HepG2 (cell line): ENCODE results near the gene PHTF1. TPM values are rescaled to one million over a fixed set of nuclear protein-coding genes. Genes with fewer than 3 reads are reported as not detected.

ENCODE experiments used
- ATAC-seq: fragments of 200-7000 bp; cut with Tn5 transposase; 3 replicates; pipeline ENCODE4 v1.9.1; 2020; ENCODE audit warnings: mild to moderate bottlenecking, moderate library complexity
- BruUV-seq: library from RNA; stranded (reverse); fragments of 400-500 nt; replicated peaks from 2 replicates; lab custom pipeline; 2021; lab: Mats Ljungman, UMichigan
- CTCF ChIA-PET: fragments of 300-600 bp; formaldehyde crosslinking; extraction: SDS; loops from one replicate; lab custom pipeline; 2021; ENCODE audit warnings: low total read pairs, inconsistent platforms, low intra/inter-chr PET ratio; lab: Yijun Ruan, JAX
- POLR2A ChIA-PET: fragments of 350-600 bp; sonication (Branson Sonifier 250); formaldehyde crosslinking; loops from one replicate; lab custom pipeline; 2020; ENCODE audit warnings: antibody characterized with exemption, inconsistent platforms; lab: Yijun Ruan, JAX
- DNase-seq: peaks from one replicate; pipeline ENCODE4 v3.0.0-alpha.2; 2015; ENCODE audit warnings: low spot score
- FAIRE-seq: peaks from 3 replicates; lab custom pipeline; 2011; peaks lifted over from hg19 to GRCh38; lab: Jason Lieb, UNC
- H2AFZ ChIP-seq: one replicate; pipeline ENCODE4 v1.6.1; 2011; ENCODE audit warnings: low read length, inconsistent platforms
- H3K27ac ChIP-seq: fragments of 300-600 bp; 3 replicates; pipeline ENCODE4 v1.8.0; 2011; ENCODE audit warnings: mixed run types, mild to moderate bottlenecking, mixed read lengths, low read length, inconsistent platforms; ENCODE audit not compliant: insufficient read depth; ENCODE audit errors: extremely low read length
- H3K27me3 ChIP-seq, 2 experiments: fragments of 200-600 bp in 1 of 2; 2 replicates in 1 of 2; 3 replicates in 1 of 2; pipeline versions ENCODE4 v1.6.0 to v1.8.0; 2011; ENCODE audit warnings: low read length in 2 of 2, mild to moderate bottlenecking in 2 of 2, moderate library complexity in 2 of 2, inconsistent platforms in 1 of 2; ENCODE audit not compliant: insufficient read depth in 2 of 2, control insufficient read depth in 1 of 2
- H3K36me3 ChIP-seq, 2 experiments: fragments of 200-600 bp in 1 of 2; replicated peaks in 1 of 2; 2 replicates in 1 of 2; 3 replicates in 1 of 2; pipeline versions ENCODE4 v1.5.1 to v1.8.0; 2011; ENCODE audit warnings: low read length in 2 of 2, inconsistent platforms in 1 of 2; ENCODE audit not compliant: insufficient read depth in 2 of 2, control insufficient read depth in 1 of 2
- H3K4me1 ChIP-seq: 2 replicates; pipeline ENCODE4 v1.5.1; 2012; ENCODE audit warnings: low read length, inconsistent platforms; ENCODE audit not compliant: insufficient read depth
- H3K4me2 ChIP-seq: 2 replicates; pipeline ENCODE4 v1.6.0; 2011; ENCODE audit warnings: low read depth, low read length, inconsistent platforms
- H3K4me3 ChIP-seq, 3 experiments: fragments of 200-600 bp in 1 of 3; sonication (generic), shearing (Covaris generic) in 1 of 3; replicated peaks in 1 of 3; 2 replicates each; pipeline ENCODE4 v1.5.1; 2011 to 2016; ENCODE audit warnings: low read length in 3 of 3, inconsistent platforms in 2 of 3, low read depth in 2 of 3, mild to moderate bottlenecking in 2 of 3, control low read depth in 1 of 3, mixed read lengths in 1 of 3; ENCODE audit not compliant: insufficient read depth in 1 of 3
- H3K79me2 ChIP-seq: one replicate; pipeline ENCODE4 v1.6.1; 2011; ENCODE audit warnings: low read length, inconsistent platforms; ENCODE audit not compliant: insufficient read depth
- H3K9ac ChIP-seq: 2 replicates; pipeline ENCODE4 v1.6.0; 2011; ENCODE audit warnings: mild to moderate bottlenecking, low read depth, low read length, inconsistent platforms; ENCODE audit not compliant: insufficient read depth
- H3K9me3 ChIP-seq: 2 replicates; pipeline ENCODE4 v1.5.1; 2012; ENCODE audit warnings: mild to moderate bottlenecking, low read length
- H4K20me1 ChIP-seq: 2 replicates; pipeline ENCODE4 v1.6.0; 2011; ENCODE audit warnings: inconsistent platforms, mild to moderate bottlenecking, low read length, moderate library complexity; ENCODE audit not compliant: insufficient read depth
- ARNTL ChIP-seq: sonication (generic); formaldehyde crosslinking; IDR thresholded peaks from 2 replicates; pipeline ENCODE4 v1.4.0; 2020; ENCODE audit warnings: mild to moderate bottlenecking, missing genetic modification reagents
- ATF2 ChIP-seq: sonication (generic); formaldehyde crosslinking; IDR thresholded peaks from 2 replicates; pipeline ENCODE4 v1.4.0; 2020; ENCODE audit warnings: missing genetic modification reagents
- DR1 ChIP-seq: sonication (generic); formaldehyde crosslinking; IDR thresholded peaks from 2 replicates; pipeline ENCODE4 v1.8.0; 2021; ENCODE audit warnings: mild to moderate bottlenecking, missing genetic modification reagents, inconsistent platforms
- MED8 ChIP-seq: sonication (generic); formaldehyde crosslinking; IDR thresholded peaks from 2 replicates; pipeline ENCODE4 v1.8.1; 2023; ENCODE audit warnings: mild to moderate bottlenecking, missing genetic modification reagents; ENCODE audit not compliant: insufficient replicate concordance
- MLX ChIP-seq: IDR thresholded peaks from 2 replicates; pipeline ENCODE4 v1.6.1; 2016
- POLR2A ChIP-seq, 2 experiments: IDR thresholded peaks; 2 replicates each; pipeline ENCODE4 v1.6.1; 2011; ENCODE audit warnings: low read depth in 2 of 2, low read length in 2 of 2, mild to moderate bottlenecking in 1 of 2, moderate library complexity in 1 of 2; ENCODE audit not compliant: insufficient read depth in 1 of 2
- RXRA ChIP-seq: sonication (generic); formaldehyde crosslinking; IDR thresholded peaks from 2 replicates; pipeline ENCODE4 v1.5.1; 2020; ENCODE audit warnings: missing genetic modification reagents
- SPEN ChIP-seq: sonication (generic); formaldehyde crosslinking; IDR thresholded peaks from 2 replicates; pipeline ENCODE4 v1.5.1; 2020; ENCODE audit warnings: low read depth, mild to moderate bottlenecking, missing genetic modification reagents
- ZFP1 ChIP-seq: IDR thresholded peaks from 2 replicates; pipeline ENCODE4 v1.6.1; 2016
- ZNF264 ChIP-seq: sonication (generic); formaldehyde crosslinking; IDR thresholded peaks from 2 replicates; pipeline ENCODE4 v1.4.0; 2020; ENCODE audit warnings: missing genetic modification reagents
- ZNF605 ChIP-seq: sonication (generic); formaldehyde crosslinking; IDR thresholded peaks from 2 replicates; pipeline ENCODE4 v1.8.0; 2022; ENCODE audit warnings: mild to moderate bottlenecking, missing genetic modification reagents
- ZNF607 ChIP-seq: sonication (generic); formaldehyde crosslinking; IDR thresholded peaks from 2 replicates; pipeline ENCODE4 v1.5.1; 2020; ENCODE audit warnings: missing genetic modification reagents, mild to moderate bottlenecking, borderline replicate concordance
- ZNF7 ChIP-seq: IDR thresholded peaks from 2 replicates; pipeline ENCODE4 v1.6.1; 2016; ENCODE audit warnings: missing biosample characterization, missing genetic modification reagents
- WGBS: methylation state at CpG from one replicate; pipeline ENCODE4 v1.1.6; 2017; ENCODE audit warnings: low lambda C conversion rate; 5-methylcytosine and 5-hydroxymethylcytosine counted together
- in situ Hi-C: cut with HindIII; loops from 2 replicates; pipeline ENCODE4 v1.10.0; 2017; ENCODE audit warnings: low pct_unique_long_range_greater_than_20kb; ENCODE audit not compliant: extremely low pct_ligation_motif_present
- intact Hi-C: fragments of 100-400 bp; cut with micrococcal nuclease; formaldehyde crosslinking; loops from one replicate; pipeline ENCODE4 v1.10.0; 2022; ENCODE audit not compliant: unreplicated experiment
- polyA plus RNA-seq, 8 experiments: library from polyadenylated mRNA; depleted of rRNA in 3 of 8; stranded (reverse) in 7 of 8; unstranded in 1 of 8; fragments of >200 nt; fragmentation: Illumina TruSeq in 4 of 8; extraction: Trizol in 4 of 8; gene quantifications; 2 replicates each; pipeline versions ENCODE4 v1.2.1 to v1.2.3, GENCODE V29; 2011 to 2016; ENCODE audit warnings: low read depth in 4 of 8, missing spikeins in 1 of 8, mixed read lengths in 1 of 8; ENCODE audit not compliant: insufficient read depth in 1 of 8
- total RNA-seq, 5 experiments: library from RNA; depleted of rRNA; stranded (reverse); fragments of >200 nt; fragmentation: Illumina TruSeq; extraction: Trizol; gene quantifications; 2 replicates each; pipeline ENCODE4 v1.2.3, GENCODE V29; 2016; ENCODE audit warnings: low read depth in 1 of 5

Gene PHTF1
- total and polyA plus RNA-seq, 2 of the 13 experiments (the other 11 are each of a cell fraction or from before 2014, with no cell fraction given), result 5.0 to 19.7 TPM

GRCh38 chr1:113694910-113695309 lies 64.4 kb downstream of the PHTF1 start:
- ChIA-PET CTCF (no interaction called here), POLR2A (no interaction called here)
- ATAC-seq, result no peak
- no peak for FAIRE-seq
- no peak for DNase-seq
- no peak overlapping the region for H3K27ac ChIP-seq
- no peaks in the 10 kb centered on the region for H3K79me2 ChIP-seq
- no peak overlapping the region for H2AFZ ChIP-seq
- intact Hi-C loops (no loop called here), in situ Hi-C loops (no loop called here)
- no peaks in the 10 kb centered on the region for H3K27me3 ChIP-seq
- no peak overlapping the region for H3K9ac ChIP-seq
- H3K36me3 ChIP-seq, result peaks cover 0 to 6% of the 10 kb centered on the region in 2 experiments; a peak in 2 of 5 replicates
- peaks cover 18% of the 10 kb centered on the region for H3K9me3 ChIP-seq
- no peak overlapping the region for H3K4me3 ChIP-seq
- H3K4me1 ChIP-seq, result no peaks in the 10 kb centered on the region
- no TSS peak for BruUV-seq
- no peak overlapping the region for H3K4me2 ChIP-seq
- TF ChIP-seq ARNTL (CRISPR knock-in tag) (no peak), ATF2 (CRISPR knock-in tag) (no peak), POLR2A (IDR thresholded peaks at IDR 0.05; ENCODE audit: insufficient read depth in 1 of 2, low read depth in 2 of 2, low read length in 2 of 2) (no peak), ZNF264 (CRISPR knock-in tag) (no peak), SPEN (CRISPR knock-in tag) (no peak), ZFP1 (CRISPR knock-in tag) (peak; percentile 99)
- no peaks in the 10 kb centered on the region for H4K20me1 ChIP-seq

- no peak overlapping the region for H3K27ac ChIP-seq
- H4K20me1 ChIP-seq, result no peaks in the 10 kb centered on the region
- WGBS, result 98% methylated on average over 4 of the region's 4 CpGs
- ChIA-PET CTCF (no interaction called here), POLR2A (no interaction called here)
- H3K9ac ChIP-seq, result no peak overlapping the region
- DNase-seq, result no peak
- no peak for ATAC-seq
- H2AFZ ChIP-seq, result no peak overlapping the region
- no peak for FAIRE-seq
- intact Hi-C loops (no loop called here), in situ Hi-C loops (no loop called here)
- peaks cover 18% of the 10 kb centered on the region for H3K9me3 ChIP-seq
- BruUV-seq, result no TSS peak
- H3K79me2 ChIP-seq, result no peaks in the 10 kb centered on the region
- no peak overlapping the region for H3K4me3 ChIP-seq
- no peaks in the 10 kb centered on the region for H3K27me3 ChIP-seq
- H3K4me1 ChIP-seq, result no peaks in the 10 kb centered on the region
- no peak overlapping the region for H3K4me2 ChIP-seq
- no peaks in the 10 kb centered on the region for H3K36me3 ChIP-seq
- TF ChIP-seq MED8 (CRISPR knock-in tag) (no peak), ZNF7 (no peak), DR1 (no peak), RXRA (CRISPR knock-in tag) (no peak), ZNF605 (CRISPR knock-in tag) (no peak), MLX (CRISPR knock-in tag) (no peak), ZNF607 (no peak)
These were observed 66.4 kb downstream of the PHTF1 start for GRCh38 chr1:113692824-113693431.
